ENCODE data around the gene AIDA.

AIDA gene

GRCh38 chr1:222652676-222653075 lies 59.6 kb downstream of the AIDA start:
- no peak for DNase-seq (ENCODE audit: low read depth)

GRCh38 chr1:222644636-222644980 lies 67.7 kb downstream of the AIDA start:
- no peak for DNase-seq (ENCODE audit: low read depth)

- peak; percentile 93 for DNase-seq (ENCODE audit: low read depth)
Observed at GRCh38 chr1:222643938-222644635, 68.2 kb downstream of the AIDA start.

GRCh38 chr1:222643606-222643937 lies 68.7 kb downstream of the AIDA start:
- DNase-seq (ENCODE audit: low read depth): no peak

- DNase-seq (ENCODE audit: low read depth): no peak
Observed at GRCh38 chr1:222642468-222642867, 69.8 kb downstream of the AIDA start.

- DNase-seq (ENCODE audit: low read depth): no peak
Observed at GRCh38 chr1:222641269-222641948, 70.9 kb downstream of the AIDA start.

- DNase-seq (ENCODE audit: low read depth): peak; percentile 77
Observed at GRCh38 chr1:222634180-222635013, 77.9 kb downstream of the AIDA start.

GRCh38 chr1:222632749-222633148 lies 79.5 kb downstream of the AIDA start:
- no peak for DNase-seq (ENCODE audit: low read depth)

GRCh38 chr1:222631611-222632208 lies 80.6 kb downstream of the AIDA start:
- DNase-seq (ENCODE audit: low read depth): no peak

GRCh38 chr1:222629921-222630535 lies 82.3 kb downstream of the AIDA start:
- no peak for DNase-seq (ENCODE audit: low read depth)

GRCh38 chr1:222627232-222627631 lies 85.1 kb downstream of the AIDA start:
- no peak for DNase-seq (ENCODE audit: low read depth)

- DNase-seq (ENCODE audit: low read depth): no peak
Observed at GRCh38 chr1:222624214-222624613, 88.1 kb downstream of the AIDA start.

- no peak for DNase-seq (ENCODE audit: low read depth)
Observed at GRCh38 chr1:222623458-222623857, 88.8 kb downstream of the AIDA start.

- DNase-seq (ENCODE audit: low read depth): no peak
Observed at GRCh38 chr1:222622765-222623164, 89.5 kb downstream of the AIDA start.

GRCh38 chr1:222620566-222620965 lies 91.7 kb downstream of the AIDA start:
- DNase-seq (ENCODE audit: low read depth): no peak

GRCh38 chr1:222618880-222619596 lies 93.3 kb downstream of the AIDA start:
- no peak for DNase-seq (ENCODE audit: low read depth)

Measured in non-pigmented ciliary epithelial cell (primary cell).